Right renal cortex interstitium (tissue), 3 donors: ENCODE data around the gene GALNT2. TPM values are rescaled to one million over a fixed set of nuclear protein-coding genes. Genes with fewer than 3 reads are reported as not detected.

Experiments used
- DNase-seq, 3 donors: peaks; one replicate each; pipeline ENCODE4 v3.0.0-alpha.2; 2013; ENCODE audit warnings: low read depth in 3 of 3, low spot score in 2 of 3
- polyA plus RNA-seq, 3 donors: library from polyadenylated mRNA; unstranded; fragments of 120-200 nt; gene quantifications; one replicate each; pipeline ENCODE4 v1.2.1, GENCODE V29; 2013; ENCODE audit not compliant: insufficient read length in 3 of 3

GALNT2 gene
- polyA plus RNA-seq, 3 donors = 51.5 to 57.6 (median 55.4) TPM

DNA sequence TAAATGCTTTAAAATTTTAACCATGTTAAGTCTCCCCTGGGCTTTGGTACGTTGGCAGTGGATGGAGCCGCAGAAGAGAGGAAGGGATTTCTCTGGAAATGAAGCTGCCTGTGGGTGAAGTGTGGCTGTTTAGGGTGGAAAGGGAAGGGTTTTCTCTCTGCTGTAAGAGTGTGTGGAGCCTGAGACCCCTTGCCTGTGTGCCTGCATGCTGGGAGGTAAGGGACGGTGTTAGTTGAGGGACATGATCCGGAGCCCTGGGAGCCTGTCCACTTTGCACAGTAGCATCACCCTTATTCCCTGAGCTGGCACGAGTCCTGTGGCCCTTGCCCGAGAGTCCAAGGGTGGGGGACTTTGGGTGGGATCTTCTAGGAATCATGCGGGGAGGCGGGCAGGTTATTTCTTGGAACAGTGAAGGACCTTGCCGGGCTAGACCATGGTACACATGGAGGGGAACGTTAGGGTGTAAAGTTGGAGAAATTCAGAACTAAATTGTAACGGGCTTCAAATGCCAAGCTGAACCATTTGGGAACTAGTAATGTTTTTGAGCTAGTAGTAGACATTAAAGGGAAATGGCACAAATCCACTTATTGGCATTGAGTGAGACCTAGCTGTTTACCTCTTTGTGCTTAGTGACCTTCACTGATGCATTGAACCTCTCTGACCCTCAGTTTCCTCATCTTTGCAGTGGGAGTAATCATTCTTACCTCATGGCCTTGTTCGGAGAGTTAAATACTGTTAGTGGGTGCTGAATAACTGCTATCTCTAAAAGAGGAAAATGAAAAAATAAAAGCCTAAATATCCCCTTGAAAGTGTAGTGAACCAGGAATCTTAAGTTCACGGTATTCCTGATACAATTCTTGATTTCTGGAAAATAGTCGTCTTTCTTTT, 3.5 kb downstream of the GALNT2 start:
- no peak for DNase-seq

DNA sequence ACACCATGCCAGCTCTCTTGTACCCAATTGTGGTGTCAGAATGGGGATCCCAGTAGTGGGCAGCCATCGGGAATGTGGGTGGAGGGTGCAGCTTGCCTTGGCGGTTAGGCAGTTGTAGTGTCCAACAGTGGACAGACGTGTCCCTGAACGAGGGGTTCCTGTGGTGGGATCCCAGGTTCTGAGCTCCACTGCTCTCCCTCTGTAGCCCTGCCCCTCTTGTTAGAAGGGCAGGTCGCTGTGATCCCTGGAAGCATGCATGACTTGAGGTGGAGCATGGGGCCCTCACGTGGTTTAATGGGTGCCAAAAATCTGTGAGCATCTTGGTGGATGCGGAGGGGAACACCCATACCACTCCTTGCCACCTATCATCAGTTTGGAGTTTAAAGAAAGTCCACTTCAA, 4.3 kb downstream of the GALNT2 start:
- no peak for DNase-seq

- DNase-seq = no peak
These were observed 5.3 kb downstream of the GALNT2 start for GRCh38 chr1:230072296-230072695.

DNA sequence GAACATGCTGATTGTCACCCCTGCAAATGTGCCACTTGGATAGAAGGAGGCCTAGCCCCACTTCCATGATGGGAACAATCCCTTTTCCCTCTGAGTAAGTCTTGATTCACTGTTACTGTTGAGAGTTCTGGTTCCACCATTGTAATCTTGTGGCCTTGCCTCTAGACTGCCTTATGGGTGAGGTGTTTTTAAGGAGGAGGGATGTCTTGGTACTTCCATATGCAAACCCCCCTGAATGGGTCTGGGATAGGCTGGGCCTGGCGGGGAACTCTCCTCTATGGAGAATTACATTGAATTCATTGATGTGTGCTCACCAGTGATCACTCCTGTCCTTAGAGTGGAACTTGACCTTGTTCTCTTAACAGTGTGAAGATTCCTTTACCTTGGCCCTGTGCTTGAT, 5.8 kb downstream of the GALNT2 start:
- no peak for DNase-seq

GRCh38 chr1:230073371-230074035, 6.5 kb downstream of the GALNT2 start:
- no peak for DNase-seq

DNA sequence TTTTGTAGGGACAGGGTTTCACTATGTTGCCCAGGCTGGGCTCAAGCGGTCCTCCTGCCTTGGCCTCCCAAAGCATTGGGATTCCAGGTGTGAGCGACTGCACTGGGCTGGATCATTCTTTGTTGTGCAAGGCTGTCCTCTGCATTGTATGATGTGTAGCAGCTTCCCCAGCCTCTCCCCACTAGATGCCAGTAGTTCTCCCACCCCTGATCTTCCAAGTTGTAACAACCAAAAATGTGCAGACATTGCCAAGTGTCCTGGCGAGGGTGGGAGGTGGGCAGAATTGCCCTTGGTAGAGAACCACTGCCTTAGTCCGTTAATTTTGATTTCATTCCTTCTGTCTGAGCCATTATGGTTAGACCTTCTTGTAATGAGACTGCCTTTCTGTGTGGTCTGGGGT, 7.2 kb downstream of the GALNT2 start:
- no peak for DNase-seq

DNA sequence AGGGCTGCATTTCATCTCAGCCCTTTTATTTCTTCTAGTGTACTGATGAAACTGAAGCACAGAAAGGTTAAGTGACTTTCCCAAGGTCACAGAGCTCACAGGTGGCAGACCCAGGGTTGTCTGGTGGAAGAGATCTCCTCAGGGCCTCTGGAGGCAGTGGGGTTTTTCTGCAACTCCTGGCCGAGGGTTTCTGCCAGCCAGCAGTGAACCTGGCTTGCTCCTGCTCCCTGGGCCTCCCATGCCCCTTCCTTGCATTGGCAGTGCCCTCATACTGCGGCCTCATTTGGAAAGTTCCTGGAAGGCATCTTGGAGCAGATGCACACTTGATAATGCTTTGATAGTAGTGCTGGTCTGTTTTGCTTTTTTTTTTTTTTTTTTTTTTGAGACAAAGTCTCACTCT, 7.7 kb downstream of the GALNT2 start:
- no peak for DNase-seq

- no peak for DNase-seq
These were observed 9.1 kb downstream of the GALNT2 start for GRCh38 chr1:230076121-230076520.

GRCh38 chr1:230077011-230077410, 10.0 kb downstream of the GALNT2 start:
- DNase-seq = no peak

DNA sequence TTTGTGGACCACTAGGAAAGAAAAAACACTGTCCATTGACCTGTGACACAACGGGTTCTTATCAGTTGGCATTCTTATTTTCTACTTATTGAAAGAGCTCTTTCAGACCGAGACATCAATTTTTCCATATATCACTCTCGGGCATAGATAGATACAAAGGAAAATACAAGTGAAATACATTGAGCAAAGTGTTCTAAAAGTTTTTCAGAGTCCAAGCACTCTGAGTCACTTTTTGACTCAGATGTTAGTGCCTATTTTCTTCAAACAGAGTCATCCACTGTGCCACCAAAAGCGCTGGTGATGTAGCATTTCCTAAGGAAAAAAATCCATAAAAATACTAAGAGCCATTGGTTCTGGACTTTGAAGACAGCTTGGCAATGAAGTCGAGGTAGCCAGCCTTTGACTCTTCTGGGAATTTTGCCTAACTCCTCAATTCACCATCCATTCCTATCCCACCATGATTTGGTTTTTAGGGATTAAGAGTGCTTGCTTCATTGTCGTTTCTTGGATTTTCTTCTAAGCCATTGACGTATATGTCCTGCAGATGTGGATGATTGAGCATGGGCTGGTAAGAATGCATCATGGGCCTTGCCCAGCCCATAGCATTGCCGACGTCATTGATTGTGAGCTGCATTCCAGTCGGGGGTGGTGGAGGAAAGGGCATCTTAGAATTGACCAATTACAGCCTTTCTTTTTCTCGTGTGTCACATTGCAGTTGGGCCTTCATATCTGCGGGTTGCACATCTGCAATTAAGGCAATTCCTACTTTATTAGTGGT, 10.6 kb downstream of the GALNT2 start:
- DNase-seq = no peak

DNA sequence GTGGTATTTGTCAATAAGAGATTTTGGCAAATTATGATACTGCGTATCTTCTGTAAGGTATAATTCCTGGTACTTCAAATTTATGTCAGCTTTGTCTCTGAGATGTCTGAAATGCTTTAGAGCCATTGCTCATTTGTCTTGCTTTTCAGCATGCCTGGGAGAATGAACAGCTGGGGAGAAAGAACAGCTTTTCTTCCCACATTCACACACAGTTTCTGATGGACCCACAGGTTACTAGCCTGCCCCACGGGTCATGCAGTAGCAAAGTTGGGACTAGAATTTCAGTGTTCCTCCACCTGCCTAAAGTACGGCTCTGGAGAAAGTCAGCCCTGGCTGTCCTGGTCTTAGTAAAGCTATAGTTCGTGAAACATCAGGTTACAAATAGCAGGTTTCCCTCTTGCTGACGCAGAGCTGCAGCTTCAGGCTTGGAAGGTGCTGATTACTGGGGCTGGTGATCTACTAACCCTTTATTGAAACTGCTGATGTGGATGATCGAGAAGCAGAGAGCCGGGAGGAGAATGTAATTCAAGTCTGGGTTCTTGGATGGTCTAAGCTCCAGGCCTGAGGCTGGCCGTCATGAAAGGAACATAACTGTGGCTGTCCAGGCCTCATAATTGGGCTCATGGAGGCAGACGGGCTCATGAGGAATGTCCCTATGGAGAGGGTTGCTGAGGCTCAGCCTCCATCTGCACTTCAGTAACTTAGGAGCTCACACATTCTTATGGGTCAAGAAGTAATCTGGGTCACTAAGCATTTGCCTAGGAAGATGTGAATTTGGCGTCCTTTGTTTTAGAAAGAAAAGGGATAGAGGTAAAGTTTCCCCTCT, 12.4 kb downstream of the GALNT2 start:
- DNase-seq = no peak

- DNase-seq = no peak
These were observed 13.8 kb downstream of the GALNT2 start for GRCh38 chr1:230080822-230081221.

DNA sequence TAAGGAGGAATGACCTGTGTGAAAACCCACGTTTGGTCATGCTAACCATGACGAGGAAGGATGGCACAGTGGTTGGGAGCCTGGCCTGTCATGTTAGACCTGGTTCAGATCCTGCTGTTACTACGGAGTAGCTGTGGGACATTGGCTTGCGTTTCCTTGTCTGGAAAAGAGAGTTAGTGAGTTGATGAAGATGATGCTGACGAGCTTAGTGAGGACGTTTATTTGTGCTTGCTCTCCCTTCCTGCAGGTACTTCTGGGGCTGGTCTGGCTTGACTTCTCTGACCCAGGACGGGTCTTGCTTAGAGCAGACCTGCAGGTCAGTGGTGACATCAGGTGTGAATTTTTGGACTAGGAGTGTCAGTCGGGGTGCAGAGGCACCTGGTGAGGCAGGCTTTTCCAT, 14.7 kb downstream of the GALNT2 start:
- no peak for DNase-seq

DNA sequence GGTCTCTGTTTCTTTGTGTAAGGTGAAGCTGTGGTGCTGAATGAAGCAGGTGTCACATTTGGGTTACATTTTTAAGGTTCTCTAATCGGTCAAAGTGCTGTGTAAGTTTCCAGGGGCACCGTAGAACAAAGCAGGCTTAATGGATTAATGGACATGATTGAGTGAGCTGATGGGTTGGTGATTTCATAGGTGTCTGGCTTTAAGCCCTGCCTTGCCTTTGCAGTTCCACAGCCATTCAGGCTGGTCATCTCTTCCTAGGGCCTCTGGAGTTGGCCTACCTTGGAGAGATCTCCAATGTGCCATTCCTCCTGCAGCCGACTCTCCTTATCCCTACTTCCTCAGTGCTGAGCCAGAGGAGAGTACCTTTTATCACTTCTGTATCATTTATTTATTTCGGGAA, 15.2 kb downstream of the GALNT2 start:
- no peak for DNase-seq

DNA sequence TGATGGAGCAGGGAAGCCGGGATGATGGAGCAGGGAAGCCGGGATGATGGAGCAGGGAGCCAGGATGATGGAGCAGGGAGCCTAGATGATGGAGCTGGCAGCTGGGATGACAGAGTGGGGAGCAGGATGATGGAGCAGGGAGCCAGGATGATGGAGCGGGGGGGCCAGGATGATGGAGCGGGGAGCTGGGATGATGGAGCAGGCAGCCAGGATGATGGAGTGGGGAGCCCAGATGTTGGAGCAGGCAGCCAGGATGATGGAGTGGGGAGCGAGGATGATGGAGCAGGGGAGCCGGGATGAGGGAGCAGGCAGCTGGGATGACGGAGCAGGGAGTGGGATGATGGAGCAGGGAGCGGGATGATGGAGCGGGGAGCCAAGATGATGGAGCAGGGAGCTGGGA, 16.0 kb downstream of the GALNT2 start:
- DNase-seq = no peak

DNA sequence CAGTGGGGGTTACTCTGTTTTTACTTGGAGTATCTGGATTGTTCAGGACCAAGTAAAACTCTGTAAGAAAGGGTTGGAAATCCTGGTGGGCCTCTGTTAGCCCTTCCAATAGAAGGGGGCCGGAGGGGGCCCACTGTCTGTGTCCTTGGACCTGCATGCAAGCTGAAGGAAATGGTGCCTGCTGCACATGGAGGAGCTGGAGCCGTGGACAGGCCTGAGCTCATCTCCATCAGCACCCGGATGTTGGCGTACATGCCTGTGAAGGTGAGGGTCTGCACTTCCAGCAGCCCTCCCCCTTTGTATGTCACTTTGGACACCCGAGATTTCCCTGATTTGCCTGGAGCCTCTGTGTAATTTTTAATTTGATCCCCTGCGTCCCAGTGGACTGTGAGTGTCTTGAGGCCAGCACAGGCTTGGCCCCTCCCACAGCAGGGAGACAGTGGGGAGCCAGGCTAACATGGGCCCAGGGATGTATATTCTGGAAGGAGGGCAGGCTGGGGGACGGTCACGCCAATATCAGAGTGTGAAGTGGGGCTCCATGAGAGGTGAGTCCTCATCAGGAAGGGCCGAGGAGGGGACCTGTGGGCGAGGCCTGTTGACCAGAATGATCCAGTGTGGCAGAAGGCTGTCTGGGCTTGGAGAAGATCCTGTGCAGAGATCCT, 16.8 kb downstream of the GALNT2 start:
- no peak for DNase-seq

- no peak for DNase-seq
These were observed 17.6 kb downstream of the GALNT2 start for GRCh38 chr1:230084408-230085177.

DNA sequence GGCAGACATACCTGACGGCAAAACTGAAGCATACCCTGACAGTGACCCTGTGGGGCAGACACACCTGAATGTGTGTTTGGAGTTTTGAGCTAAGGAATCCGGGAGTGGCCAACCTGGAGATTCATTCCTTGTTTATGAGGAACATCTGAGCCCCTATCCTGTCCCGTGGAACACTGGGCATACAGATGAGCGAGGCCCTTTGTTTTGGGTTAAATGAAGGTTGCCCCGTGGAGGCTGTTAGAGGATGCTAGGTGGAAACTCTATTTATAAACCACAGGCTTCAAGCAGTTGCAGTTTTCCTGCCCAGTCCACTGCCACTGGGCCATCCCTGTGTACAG, 18.1 kb downstream of the GALNT2 start:
- DNase-seq = no peak

DNA sequence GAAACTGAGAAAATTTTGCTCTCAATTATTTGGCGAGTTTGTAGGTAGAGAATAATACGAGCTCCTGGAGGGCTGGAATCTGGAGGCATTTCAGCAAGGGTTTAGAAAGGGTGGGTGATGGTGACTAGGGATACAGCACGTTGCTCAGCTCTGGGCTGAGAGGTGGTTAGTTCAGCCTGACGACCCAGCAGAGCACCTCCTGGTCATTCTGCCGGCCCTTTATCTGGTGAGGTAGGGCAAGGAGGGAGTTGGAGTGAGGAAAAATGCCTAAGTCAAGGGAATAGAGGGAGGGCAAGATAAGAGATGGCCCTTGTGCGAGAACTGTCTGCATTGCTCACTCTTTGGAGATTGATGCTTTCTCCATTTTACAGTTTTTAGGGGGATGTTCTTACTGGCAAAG, 19.1 kb downstream of the GALNT2 start:
- DNase-seq = no peak
